GM10248 (cell line): ENCODE results near the gene MTHFR.

ENCODE experiments used
- CTCF ChIA-PET: fragments of 300-600 bp; sonication (Branson Sonifier 250); formaldehyde crosslinking; extraction: SDS; loops from one replicate; lab custom pipeline; 2021; ENCODE audit warnings: antibody characterized with exemption; lab: Yijun Ruan, JAX
- POLR2A ChIA-PET: fragments of 350-650 bp; sonication (Branson Sonifier 250); formaldehyde crosslinking; extraction: SDS; loops from one replicate; lab custom pipeline; 2020; ENCODE audit warnings: antibody characterized with exemption; lab: Yijun Ruan, JAX
- DNase-seq: peaks from one replicate; pipeline ENCODE4 v3.0.0; 2012; ENCODE audit errors: extremely low spot score
- TF ChIP-seq, protein P1 (sequence below): IDR thresholded peaks from 2 replicates; pipeline ENCODE4 v1.5.1; 2012; ENCODE audit warnings: mild to moderate bottlenecking, low read depth; ENCODE audit errors: extremely low read depth, missing control alignments, control extremely low read depth

MTHFR gene

DNA sequence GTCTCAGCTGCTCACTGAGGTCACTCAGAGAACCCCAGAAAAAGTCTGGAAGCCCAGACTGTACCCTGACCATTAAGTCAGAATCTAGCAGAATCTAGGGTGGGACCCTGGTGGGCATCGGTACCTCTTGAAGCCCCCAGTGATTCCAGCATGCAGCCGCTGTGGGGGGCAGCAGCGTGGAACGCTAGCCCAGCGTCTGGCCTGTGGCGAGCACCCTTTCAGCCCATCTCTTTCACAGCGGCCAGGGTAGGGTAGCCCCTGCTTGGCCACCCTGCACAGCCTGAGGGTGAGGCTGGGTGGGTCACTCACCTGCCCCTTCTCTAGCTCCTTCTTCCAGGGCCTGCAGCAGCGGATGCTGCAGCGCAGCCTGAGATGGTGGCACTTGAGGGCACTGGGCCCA lies 27.4 kb downstream of the MTHFR start:
- ChIA-PET POLR2A (no interaction called here), CTCF (interaction anchor here (1.1 kb wide), 1 partner anchor 741 kb away, joined by 3 read pairs; no protein-coding TSS in a partner anchor)
- DNase-seq, result no peak
- TF ChIP-seq, protein P1, sequence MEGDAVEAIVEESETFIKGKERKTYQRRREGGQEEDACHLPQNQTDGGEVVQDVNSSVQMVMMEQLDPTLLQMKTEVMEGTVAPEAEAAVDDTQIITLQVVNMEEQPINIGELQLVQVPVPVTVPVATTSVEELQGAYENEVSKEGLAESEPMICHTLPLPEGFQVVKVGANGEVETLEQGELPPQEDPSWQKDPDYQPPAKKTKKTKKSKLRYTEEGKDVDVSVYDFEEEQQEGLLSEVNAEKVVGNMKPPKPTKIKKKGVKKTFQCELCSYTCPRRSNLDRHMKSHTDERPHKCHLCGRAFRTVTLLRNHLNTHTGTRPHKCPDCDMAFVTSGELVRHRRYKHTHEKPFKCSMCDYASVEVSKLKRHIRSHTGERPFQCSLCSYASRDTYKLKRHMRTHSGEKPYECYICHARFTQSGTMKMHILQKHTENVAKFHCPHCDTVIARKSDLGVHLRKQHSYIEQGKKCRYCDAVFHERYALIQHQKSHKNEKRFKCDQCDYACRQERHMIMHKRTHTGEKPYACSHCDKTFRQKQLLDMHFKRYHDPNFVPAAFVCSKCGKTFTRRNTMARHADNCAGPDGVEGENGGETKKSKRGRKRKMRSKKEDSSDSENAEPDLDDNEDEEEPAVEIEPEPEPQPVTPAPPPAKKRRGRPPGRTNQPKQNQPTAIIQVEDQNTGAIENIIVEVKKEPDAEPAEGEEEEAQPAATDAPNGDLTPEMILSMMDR, result no peak

- ChIA-PET POLR2A (no interaction called here), CTCF (interaction anchor here (0.8 to 1.1 kb wide), 2 partner anchors 740 kb away, joined by 3 read pairs; no protein-coding TSS in a partner anchor)
- TF ChIP-seq, protein P1, result no peak
- no peak for DNase-seq
Observed at GRCh38 chr1:11777658-11778322, 28.0 kb downstream of the MTHFR start.

- TF ChIP-seq, protein P1, result no peak
- ChIA-PET POLR2A (no interaction called here), CTCF (interaction anchor here (1.2 kb wide), 1 partner anchor 10 kb away, joined by 3 read pairs; no protein-coding TSS in a partner anchor)
- no peak for DNase-seq
Observed at GRCh38 chr1:11774753-11775152, 31.0 kb downstream of the MTHFR start.

DNA sequence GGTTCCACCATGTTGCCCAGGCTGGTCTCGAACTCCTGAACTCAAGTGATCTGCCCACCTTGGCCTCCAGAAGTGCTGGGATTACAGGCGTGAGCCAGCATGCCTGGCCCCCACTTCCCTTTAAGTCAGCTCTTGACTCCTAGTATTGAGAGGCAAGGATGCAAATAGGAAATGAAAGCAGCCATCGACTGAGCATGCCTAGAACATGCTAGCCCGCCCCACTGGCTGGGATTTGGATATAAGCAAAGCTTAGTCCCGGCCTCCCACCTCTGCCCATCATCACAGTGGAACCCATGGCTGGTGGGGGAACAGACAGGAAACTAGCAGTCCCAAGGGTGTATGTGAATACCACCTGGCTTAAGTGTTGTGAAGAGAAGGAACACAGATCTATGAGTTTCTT lies 33.3 kb downstream of the MTHFR start:
- ChIA-PET POLR2A (no interaction called here), CTCF (no interaction called here)
- DNase-seq, result no peak
- TF ChIP-seq, protein P1, result no peak

DNA sequence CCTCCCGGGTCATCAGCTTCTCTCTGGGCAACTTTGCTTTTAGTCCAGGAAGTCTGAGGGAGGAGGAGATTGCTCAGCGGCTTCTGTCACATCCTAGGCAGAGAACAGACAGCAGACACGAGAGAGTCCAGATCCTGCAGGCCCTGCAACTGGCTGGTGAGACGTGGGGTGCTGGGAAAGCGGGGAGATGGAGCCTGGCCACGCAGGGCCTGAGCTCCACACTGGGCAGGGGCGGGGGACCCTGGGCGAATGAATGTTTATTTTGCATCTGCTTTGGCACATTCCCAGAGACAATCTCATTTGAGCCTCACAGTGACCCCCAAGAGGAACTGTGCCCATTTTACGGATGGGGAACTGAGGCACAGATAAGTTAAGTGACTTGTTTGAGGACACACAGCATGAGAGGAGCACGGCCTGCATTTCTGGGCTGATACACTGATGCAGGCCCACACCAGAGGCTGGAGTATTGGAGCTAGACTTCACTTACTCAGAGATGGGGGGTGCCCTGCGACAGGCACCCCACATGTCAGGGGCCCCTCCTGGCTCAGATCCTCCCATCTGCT lies 34.2 kb downstream of the MTHFR start:
- CTCF ChIA-PET, result no interaction called here
- POLR2A ChIA-PET, result no interaction called here
- no peak for DNase-seq
- TF ChIP-seq, protein P1, result no peak

- ChIA-PET CTCF (no interaction called here), POLR2A (no interaction called here)
- TF ChIP-seq, protein P1, result no peak
- no peak for DNase-seq
Observed at GRCh38 chr1:11770011-11770410, 35.8 kb downstream of the MTHFR start.
